ENCODE data around the gene ATP5ME. TPM values are rescaled to one million over a fixed set of nuclear protein-coding genes. Genes with fewer than 3 reads are reported as not detected.

Gene ATP5ME
- total and polyA plus RNA-seq, 2 of the 13 experiments (the other 11 are each of a cell fraction or from before 2014, with no cell fraction given), result 305 to 753 TPM

DNA sequence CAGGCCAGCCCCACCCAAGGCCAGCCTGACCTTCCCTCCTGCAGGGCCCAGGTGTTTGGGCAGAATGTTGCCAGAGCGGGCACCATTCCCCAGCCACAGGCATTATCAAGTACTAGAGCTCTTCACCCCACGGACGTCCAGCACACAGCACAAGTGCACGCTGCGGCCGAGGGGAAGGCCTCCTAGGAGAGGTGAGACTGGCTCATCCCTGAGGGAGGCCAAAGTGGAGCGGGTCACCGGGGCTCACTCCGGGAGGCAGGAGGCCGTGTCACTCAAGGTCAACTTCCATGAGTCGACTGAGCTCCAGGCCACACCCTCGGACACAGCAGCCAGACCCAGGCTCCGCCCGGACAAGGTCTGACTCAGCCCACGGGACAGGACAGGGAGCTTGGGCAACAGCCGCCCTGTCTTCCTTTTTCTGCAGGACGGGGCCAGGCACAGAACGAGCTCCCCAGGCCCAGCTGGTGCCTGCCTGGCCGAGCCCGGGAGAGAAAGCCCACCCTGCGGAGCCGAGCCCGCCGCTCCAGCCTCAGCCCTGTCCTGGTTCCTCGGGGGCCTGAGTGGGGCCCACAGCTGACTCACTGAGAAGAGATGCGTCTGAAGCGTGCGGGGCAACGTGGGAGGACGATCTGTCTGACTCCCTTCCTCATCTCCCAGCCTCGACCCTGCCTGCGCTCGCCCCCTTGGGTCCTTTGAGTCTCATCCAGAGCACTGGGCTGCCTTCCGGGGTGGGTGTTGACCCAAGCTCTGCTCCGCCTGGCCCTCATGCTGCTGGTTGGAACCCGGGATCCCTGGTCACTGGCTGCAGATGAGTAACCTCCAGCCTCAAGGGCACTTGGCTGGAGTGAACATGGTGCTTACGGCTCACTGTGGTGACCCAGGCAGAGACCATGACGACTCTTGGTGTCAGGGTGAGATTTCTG lies 13.2 kb upstream of the ATP5ME start (continued):
- TF ChIP-seq ZNF687 (CRISPR knock-in tag; IDR thresholded peaks at IDR 0.05) (peak; percentile 87), FUBP1 (CRISPR knock-in tag; IDR thresholded peaks at IDR 0.05; ENCODE audit: borderline replicate concordance) (no peak), SNAPC5 (CRISPR knock-in tag; IDR thresholded peaks at IDR 0.05; ENCODE audit: borderline replicate concordance) (no peak), SKIL (CRISPR knock-in tag; IDR thresholded peaks at IDR 0.05; ENCODE audit: borderline replicate concordance) (0 out of 2 replicates have a peak, but pooled peaks have one; percentile 51), SOX5 (CRISPR knock-in tag; IDR thresholded peaks at IDR 0.05; ENCODE audit: borderline replicate concordance) (peak; percentile 18; the same call in 1 of the 2 replicates), SIN3A (IDR thresholded peaks at IDR 0.05; ENCODE audit: borderline replicate concordance, low read depth, low read length) (no peak), NFATC3 (CRISPR knock-in tag; IDR thresholded peaks at IDR 0.05) (no peak), SMC3 (IDR thresholded peaks at IDR 0.05; ENCODE audit: low read length) (no peak), TBX2 (CRISPR knock-in tag; IDR thresholded peaks at IDR 0.05; ENCODE audit: borderline replicate concordance) (no peak; the same call in 1 of the 2 replicates), ZBTB7A (CRISPR knock-in tag; IDR thresholded peaks at IDR 0.05) (no peak), ZNF251 (CRISPR knock-in tag; IDR thresholded peaks at IDR 0.05) (no peak), FOXK1 (CRISPR knock-in tag; IDR thresholded peaks at IDR 0.05; ENCODE audit: borderline replicate concordance, low read depth) (no peak), ZNF572 (CRISPR knock-in tag; IDR thresholded peaks at IDR 0.05) (no peak), ZNF562 (CRISPR knock-in tag; IDR thresholded peaks at IDR 0.05; ENCODE audit: borderline replicate concordance) (no peak)
- TF ChIP-seq, protein P1, sequence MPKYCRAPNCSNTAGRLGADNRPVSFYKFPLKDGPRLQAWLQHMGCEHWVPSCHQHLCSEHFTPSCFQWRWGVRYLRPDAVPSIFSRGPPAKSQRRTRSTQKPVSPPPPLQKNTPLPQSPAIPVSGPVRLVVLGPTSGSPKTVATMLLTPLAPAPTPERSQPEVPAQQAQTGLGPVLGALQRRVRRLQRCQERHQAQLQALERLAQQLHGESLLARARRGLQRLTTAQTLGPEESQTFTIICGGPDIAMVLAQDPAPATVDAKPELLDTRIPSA (CRISPR knock-in tag; IDR thresholded peaks at IDR 0.05; ENCODE audit: borderline replicate concordance), result no peak

All from HepG2 (cell line).